ENCODE results near the gene JDP2.
A peak's percentile ranks its signal among the peaks of the same experiment; 100 is the strongest.
"Not testable (repeated sequence)": the region's sequence is repeated elsewhere in the genome, so short reads cannot be mapped to it uniquely, and the experiment has no call there.

JDP2 gene, protein sequence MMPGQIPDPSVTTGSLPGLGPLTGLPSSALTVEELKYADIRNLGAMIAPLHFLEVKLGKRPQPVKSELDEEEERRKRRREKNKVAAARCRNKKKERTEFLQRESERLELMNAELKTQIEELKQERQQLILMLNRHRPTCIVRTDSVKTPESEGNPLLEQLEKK

DNA sequence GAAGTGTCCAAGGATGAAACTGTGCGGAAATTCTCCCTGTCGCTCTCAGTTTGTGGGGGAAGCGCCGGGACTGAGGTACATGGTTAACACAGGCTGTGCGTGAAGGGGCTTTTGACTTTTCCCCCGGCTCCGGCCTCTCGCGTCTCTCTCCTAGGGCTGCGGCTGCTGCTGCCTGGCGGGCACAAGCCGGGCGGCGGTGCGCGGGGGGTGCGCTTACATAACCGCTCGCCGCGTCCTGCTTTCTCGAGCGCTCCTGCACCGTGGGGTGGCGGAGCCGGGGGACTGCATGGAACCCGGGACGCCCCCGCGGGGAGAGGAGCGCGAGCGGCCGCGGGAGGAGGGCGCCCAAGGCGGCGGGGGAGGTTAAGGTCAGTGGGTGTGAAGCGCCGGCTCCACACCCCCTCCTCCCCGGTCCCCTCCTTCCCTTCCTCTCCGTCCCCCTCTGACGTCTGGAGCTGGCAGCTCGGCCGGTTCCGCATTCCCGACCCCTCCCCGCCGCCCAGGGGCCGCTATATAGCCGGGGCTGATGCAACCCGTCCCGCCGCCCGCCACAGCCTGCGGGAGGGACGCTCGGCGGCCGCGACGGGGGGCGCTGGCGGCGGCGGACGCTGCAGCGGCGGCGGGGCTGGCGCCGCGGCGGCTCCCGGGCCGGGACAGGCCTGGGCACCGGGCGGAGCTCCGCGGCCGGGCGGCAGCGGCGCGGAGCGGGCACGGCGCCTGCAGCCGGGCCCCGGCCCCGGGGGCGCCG, at the start of gene JDP2:
TSS of gene JDP2 (plus strand) at position 541 of the 748 bp plus-strand sequence. CDS start 9,899 bp downstream, outside the sequence.
- DNase-seq (ENCODE audit: low spot score) = peak; percentile 69
- in situ Hi-C loops (cut with MboI; ENCODE audit: low pct_unique_long_range_greater_than_20kb, low sequenced_read_pairs, unreplicated experiment) = no loop called here
- TF ChIP-seq, protein P1, sequence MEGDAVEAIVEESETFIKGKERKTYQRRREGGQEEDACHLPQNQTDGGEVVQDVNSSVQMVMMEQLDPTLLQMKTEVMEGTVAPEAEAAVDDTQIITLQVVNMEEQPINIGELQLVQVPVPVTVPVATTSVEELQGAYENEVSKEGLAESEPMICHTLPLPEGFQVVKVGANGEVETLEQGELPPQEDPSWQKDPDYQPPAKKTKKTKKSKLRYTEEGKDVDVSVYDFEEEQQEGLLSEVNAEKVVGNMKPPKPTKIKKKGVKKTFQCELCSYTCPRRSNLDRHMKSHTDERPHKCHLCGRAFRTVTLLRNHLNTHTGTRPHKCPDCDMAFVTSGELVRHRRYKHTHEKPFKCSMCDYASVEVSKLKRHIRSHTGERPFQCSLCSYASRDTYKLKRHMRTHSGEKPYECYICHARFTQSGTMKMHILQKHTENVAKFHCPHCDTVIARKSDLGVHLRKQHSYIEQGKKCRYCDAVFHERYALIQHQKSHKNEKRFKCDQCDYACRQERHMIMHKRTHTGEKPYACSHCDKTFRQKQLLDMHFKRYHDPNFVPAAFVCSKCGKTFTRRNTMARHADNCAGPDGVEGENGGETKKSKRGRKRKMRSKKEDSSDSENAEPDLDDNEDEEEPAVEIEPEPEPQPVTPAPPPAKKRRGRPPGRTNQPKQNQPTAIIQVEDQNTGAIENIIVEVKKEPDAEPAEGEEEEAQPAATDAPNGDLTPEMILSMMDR (IDR thresholded peaks at IDR 0.05; ENCODE audit: extremely low read depth, insufficient read depth, missing control alignments) = no peak

DNA sequence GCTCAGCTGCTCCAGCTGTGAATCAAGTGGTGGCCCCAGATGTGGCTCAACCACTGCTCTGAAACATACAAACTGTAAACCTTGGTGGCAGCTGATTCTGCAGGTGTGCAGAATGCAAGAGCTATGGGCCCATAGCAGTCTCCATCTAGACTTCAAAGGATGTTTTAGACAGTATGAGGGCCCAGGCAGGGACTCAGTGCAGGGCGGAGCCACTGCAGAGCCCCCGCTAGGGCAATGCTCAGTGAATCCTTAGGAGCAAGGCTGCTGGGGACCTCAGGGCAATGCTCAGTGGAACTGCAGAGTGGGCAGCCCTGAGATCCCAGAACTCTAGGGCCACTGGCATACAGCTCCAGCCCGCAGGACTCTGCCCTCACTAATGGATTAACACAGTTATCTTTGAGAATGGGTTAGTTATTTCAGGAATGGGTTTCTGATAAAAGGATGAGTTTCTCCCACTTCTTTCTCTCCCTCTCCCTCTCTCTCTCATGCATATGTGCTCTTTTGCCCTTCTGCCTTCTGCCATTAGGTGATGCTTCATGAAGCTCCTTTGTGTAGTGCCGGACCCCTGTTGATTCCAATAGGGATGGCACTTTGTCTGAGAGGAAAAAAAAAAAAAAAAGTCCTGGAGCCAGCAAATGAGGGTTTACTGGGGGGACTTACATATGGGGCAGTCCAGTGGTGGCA, 48.4 kb upstream of the JDP2 start:
- in situ Hi-C loops (cut with MboI; ENCODE audit: low pct_unique_long_range_greater_than_20kb, low sequenced_read_pairs, unreplicated experiment) = no loop called here
- no peak for DNase-seq (ENCODE audit: low spot score)
- TF ChIP-seq, protein P1 (IDR thresholded peaks at IDR 0.05; ENCODE audit: extremely low read depth, insufficient read depth, missing control alignments) = no peak

DNA sequence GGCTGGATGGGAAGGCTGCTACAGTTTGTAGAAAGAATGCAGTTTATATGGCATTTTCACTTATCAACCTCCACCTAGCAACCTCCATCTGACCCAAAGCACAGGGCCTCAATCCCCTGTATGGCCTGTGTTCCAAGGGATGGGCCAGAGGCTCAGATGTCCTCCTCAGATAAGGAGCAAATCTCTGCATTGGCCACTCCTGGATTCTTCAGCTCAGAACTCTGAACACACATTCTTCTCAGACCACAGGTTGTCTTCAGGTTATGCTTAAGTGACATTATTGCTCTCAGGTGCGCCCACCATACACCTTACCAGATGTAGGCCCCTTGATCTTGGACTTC, 47.9 kb upstream of the JDP2 start:
- in situ Hi-C loops (cut with MboI; ENCODE audit: low pct_unique_long_range_greater_than_20kb, low sequenced_read_pairs, unreplicated experiment) = no loop called here
- TF ChIP-seq, protein P1 (IDR thresholded peaks at IDR 0.05; ENCODE audit: extremely low read depth, insufficient read depth, missing control alignments) = no peak
- no peak for DNase-seq (ENCODE audit: low spot score)

DNA sequence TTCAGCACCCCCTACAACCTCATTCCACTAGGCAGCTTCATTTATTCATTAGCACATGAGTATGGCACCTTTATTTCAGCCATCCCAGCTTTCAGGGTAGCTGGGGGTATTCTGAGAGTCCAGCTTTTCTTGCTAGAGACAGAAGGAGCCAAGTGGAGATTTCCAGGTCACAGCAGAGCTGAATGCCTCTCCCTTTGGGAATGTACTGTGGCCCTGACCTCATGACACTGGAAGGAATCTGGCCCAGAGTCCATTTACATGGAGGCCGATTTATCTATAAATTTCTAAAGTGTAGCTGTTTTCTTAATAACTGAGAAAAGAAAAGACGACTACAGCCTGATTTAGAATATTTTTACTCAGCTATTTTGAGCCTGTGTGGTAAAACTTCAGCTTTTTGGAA, 47.2 kb upstream of the JDP2 start:
- DNase-seq (ENCODE audit: low spot score) = no peak
- in situ Hi-C loops (cut with MboI; ENCODE audit: low pct_unique_long_range_greater_than_20kb, low sequenced_read_pairs, unreplicated experiment) = no loop called here
- TF ChIP-seq, protein P1 (IDR thresholded peaks at IDR 0.05; ENCODE audit: extremely low read depth, insufficient read depth, missing control alignments) = no peak

DNA sequence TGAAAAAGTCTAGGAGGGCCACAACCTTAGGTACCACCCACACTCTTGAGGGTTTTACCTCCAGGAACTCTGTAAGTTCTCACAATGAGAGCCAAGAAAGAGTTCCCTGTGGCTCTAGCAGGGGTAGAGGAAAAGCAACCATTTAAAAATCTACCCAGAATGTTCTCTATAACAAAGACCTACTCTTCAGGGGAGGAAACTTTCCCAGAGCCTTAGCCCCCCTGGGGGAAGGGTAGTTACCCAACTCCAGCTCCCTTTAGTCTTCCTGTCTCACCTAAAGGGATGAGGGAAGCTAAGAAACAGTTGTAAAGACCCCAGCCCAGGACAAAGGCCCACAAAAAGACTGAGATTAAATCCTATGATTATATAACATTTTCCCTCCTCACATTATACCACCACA, 46.2 kb upstream of the JDP2 start:
- DNase-seq (ENCODE audit: low spot score) = no peak
- TF ChIP-seq, protein P1 (IDR thresholded peaks at IDR 0.05; ENCODE audit: extremely low read depth, insufficient read depth, missing control alignments) = no peak
- in situ Hi-C loops (cut with MboI; ENCODE audit: low pct_unique_long_range_greater_than_20kb, low sequenced_read_pairs, unreplicated experiment) = no loop called here

DNA sequence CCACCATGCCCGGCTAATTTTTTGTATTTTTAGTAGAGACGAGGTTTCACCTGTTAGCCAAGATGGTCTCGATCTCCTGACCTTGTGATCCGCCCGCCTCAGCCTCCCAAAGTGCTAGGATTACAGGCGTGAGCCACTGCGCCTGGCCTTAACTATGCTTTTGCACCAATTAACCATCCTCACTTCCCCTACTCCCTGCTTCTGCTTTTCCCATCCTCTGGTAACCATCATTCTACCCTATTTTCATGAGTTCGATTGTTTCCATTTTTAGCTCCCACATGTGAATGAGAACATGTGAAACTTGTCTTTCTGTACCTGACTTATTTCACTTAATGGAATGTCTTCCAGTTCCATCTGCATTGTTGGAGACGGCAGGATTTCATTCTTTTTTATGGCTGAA, 44.6 kb upstream of the JDP2 start:
- DNase-seq (ENCODE audit: low spot score); in situ Hi-C loops (cut with MboI; ENCODE audit: low pct_unique_long_range_greater_than_20kb, low sequenced_read_pairs, unreplicated experiment): not testable (repeated sequence)

DNA sequence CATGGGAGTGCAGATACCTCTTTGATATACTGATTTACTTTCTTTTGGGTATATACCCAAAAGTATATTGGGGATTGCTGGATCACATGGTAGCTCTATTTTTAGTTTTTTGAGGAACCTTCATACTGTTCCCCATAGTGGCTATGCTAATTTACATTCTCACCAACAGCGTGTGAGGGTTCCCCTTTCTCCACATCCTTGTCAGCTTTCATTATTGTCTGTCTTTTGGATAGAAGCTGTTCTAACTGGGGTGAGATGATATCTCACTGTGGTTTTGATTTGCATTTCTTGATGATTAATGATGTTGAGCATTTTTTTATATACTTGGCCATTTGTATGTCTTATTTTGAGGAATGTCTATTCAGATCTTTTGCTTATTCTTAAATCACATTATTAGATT, 44.1 kb upstream of the JDP2 start:
- in situ Hi-C loops (cut with MboI; ENCODE audit: low pct_unique_long_range_greater_than_20kb, low sequenced_read_pairs, unreplicated experiment) = no loop called here
- DNase-seq (ENCODE audit: low spot score) = no peak
- TF ChIP-seq, protein P1 (IDR thresholded peaks at IDR 0.05; ENCODE audit: extremely low read depth, insufficient read depth, missing control alignments) = no peak

Measured in GM13977 (cell line).